A172 (cell line): ENCODE results near the gene RHOBTB1. TPM values are rescaled to one million over a fixed set of nuclear protein-coding genes. Genes with fewer than 3 reads are reported as not detected.
"Not testable (repeated sequence)": the region's sequence is repeated elsewhere in the genome, so short reads cannot be mapped to it uniquely, and the experiment has no call there.

Experiments used
- DNase-seq: peaks from one replicate; pipeline ENCODE4 v3.0.0-alpha.2; 2015; ENCODE audit warnings: low spot score
- total RNA-seq: library from RNA; depleted of rRNA; stranded (reverse); fragments of >200 nt; shearing (Covaris generic); gene quantifications from 2 replicates; pipeline ENCODE4 v1.2.3, GENCODE V29; 2014; rRNA removed

Gene RHOBTB1, protein sequence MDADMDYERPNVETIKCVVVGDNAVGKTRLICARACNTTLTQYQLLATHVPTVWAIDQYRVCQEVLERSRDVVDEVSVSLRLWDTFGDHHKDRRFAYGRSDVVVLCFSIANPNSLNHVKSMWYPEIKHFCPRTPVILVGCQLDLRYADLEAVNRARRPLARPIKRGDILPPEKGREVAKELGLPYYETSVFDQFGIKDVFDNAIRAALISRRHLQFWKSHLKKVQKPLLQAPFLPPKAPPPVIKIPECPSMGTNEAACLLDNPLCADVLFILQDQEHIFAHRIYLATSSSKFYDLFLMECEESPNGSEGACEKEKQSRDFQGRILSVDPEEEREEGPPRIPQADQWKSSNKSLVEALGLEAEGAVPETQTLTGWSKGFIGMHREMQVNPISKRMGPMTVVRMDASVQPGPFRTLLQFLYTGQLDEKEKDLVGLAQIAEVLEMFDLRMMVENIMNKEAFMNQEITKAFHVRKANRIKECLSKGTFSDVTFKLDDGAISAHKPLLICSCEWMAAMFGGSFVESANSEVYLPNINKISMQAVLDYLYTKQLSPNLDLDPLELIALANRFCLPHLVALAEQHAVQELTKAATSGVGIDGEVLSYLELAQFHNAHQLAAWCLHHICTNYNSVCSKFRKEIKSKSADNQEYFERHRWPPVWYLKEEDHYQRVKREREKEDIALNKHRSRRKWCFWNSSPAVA
- total RNA-seq: 44.4 and 57.2 TPM in 2 replicates

DNA sequence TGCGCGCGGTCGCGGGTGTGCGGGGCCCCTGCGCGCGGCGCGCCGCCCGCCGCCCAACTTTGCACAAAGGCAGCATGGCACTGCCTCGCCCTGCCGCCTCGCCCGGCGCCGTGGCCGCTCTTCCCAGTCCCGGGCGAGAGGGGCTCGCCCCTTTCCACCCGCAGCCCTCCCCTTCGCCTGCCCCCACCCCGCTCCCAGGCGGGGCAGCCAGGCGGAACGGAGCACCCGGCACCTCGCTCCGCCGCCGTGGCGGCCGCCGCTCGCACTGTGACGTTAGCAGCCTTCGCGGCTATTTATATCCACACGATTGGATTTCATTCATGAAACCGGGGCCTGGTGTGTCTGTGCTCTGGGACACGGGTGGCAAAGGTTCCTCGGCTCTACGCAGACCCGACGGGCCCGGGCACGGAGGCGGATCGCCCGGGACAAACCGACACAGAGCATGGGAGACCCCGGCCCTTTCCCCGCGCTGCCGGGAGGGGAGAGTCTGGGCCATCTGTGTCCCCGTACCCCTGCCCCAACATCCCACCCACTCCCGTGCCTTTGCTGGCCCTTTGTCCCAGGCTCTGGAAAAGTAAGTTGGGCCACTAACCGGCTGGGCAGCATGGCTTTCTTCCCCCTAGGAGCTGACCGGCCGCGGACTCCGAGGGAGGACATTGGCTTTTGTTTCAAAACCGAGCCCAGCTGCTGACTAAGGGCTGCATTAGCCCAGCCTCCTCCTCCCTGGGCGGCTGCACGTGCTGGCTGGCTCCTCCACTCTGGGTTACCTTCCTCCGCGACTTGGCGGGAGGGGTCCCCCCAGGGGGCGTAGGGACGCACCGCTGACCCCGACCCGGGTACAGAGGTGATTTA is at the start of gene RHOBTB1:
TSS of gene RHOBTB1 (minus strand) at position 128 of the 852 bp plus-strand sequence. CDS start 32,643 bp downstream, outside the sequence.
- DNase-seq: peak; percentile 71

DNA sequence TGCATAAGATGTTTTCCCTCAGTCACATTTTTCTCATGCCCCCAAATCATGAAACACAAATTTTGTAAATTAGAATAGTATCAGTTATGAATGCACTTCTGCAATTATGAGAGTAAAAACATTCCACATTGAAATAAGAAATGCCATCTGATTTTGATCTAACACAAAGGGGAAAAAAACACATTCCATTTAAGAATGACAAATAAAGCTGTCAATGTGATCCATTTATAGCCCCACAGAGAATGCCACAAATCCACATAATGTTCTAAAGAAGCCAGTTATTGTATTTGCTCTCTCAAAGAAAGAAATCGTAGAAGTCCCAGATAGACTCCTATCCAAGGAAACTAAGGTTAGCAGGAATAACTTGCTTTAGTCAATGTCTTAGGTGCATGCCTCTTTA is 48.7 kb upstream of the RHOBTB1 start:
- DNase-seq: no peak

DNA sequence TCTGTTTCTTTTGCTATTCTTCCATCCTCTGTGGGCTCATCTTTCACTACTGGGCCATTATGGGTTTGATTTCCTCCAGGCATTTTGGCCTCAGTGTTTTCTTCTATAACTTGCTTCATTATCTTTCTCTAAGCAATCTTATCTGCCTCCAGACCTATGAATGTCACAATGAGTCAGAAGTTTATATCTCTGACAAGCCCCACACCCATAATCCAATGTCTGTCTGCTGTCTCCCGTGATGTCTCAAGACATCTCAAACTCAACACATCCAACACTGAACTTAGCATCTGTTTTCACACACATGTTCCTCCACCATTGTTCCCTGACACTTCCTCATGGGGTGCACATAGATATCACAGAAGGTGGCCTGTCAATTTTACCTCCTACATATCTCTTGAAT is 46.7 kb upstream of the RHOBTB1 start:
- DNase-seq: no peak

DNA sequence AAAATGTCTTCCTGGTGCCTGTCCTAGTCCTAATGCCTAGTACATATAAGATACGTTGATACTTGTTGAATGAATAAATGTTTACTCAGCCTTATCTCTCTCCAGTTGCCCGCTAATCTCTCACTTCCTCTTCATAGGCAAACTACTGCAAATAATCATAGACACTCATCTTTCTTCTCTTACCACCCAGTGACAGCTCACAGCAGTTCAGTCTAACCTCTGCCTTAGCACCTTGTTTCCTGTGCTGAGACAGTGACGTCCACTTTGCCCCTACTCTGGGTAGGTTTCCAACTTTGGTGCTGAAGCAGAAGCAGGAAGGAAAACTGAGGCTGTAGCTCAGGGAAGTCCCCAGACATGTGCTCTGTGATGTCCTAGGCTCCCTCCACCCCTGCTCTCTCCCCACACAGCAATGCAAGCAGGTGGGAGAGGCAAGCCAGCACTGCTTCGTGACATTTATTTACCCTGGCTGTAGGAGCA is 45.5 kb upstream of the RHOBTB1 start:
- peak; percentile 68 for DNase-seq

DNA sequence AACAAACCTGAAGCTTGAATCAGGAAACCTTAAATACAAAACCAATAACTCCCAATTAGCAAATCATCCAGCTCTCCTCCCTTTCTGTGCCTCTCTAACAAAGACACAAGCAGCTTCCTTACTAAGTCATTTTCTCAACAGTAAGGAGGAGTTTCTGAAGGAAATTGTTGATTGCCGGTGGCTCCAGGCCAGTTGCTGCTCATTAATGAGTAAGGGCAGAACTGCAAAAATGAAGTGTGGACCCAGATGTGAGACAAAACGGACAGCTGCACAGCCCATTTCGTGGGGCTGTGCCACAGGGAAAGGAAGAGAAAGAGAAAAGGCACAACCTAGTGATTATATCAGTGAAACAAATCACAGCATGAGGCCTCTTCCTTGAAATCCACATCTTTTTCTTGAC is 42.8 kb upstream of the RHOBTB1 start:
- no peak for DNase-seq

DNA sequence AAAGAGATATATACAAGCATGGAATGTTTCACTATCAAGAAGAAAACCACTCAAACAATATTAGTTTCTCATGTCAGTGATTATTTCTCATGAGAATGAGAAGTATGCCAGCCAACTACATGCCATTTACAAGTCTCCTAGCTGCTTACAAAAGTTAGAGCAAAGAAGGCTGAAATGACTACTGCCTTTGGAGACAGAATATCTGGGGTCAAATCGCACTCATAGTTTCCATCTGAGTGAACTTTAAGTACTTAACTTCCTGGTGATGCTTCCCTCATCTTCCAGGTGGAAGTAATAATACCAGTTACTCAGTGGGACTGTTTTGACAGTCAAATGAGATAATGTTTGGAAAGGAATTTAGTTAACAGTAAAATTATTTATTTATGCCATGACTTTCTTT is 42.0 kb upstream of the RHOBTB1 start:
- no peak for DNase-seq

DNA sequence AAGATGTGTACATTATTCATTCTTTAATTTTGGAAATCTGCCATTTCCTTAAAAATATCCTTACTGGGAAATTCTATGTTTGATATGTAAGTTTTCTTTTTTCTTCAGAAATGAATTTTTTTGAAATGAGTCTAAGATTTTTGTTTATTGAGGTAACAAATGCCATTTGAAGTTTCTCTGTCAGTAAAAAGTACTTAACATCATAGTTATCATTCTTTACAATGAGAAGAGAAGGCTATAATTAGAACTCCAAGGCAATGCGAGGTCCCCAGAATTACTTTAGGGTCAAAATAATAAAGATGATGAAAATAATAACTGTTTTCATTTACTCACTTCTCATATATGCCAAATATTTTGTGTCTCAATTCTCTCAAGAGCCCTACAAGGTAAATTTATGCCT is 37.0 kb upstream of the RHOBTB1 start:
- no peak for DNase-seq

DNA sequence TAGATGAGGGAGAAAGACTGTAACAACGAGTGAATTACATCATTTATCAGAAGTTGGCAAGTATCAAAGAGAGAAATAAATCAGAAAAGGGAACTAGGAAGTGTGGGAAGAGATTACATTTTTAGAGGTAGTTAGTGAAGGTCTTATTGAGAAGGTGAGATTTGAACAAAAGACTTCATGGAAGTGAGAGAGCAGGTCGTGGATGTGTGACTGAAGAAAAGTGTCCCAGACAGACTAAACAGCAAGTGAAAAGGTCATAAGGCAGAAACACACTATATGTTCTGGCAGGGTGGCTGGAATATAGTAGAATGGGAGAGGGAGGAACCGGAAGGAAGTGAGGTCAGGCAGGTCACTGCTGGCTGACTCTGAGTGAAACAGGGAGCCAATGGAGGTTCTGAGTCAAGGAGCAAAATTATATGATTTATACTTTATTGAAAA is 35.7 kb upstream of the RHOBTB1 start:
- DNase-seq: no peak

DNA sequence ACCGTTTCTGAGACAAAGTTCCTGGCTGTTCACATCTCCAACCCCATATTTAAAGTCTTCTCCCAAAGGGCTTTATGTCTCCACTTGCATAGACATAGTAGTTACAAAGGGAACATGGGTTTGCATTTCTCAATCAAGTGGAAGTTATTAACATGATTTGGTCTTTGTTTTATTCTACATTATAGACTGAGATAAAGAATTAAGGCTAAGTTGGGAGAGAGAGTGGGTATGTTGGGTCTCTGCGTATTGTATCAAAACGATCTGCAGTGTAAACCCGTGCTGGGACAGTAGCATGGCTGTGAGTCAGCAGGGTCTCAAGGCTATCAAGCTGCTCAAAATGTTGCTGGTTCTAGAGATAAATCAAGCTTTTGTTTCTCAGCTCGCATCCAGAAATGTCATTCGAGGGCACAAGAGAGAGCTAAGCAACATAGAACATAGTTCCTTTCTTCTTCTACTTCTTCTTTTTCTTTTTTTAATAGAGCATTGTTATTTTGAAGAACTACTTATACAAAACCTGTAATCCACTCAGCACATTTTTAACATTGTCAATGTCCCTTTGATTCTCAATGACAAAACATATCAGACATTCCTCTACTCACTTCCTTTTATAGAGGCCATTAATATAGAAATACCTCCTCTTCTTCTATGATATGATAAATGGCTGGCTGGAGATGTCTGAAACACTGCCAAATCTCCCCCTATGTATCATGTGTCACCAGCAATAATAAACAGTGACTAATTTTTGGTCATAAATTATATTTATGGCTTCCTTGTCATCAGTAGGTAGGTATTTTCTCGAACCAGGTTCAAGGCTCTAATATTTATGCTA is 34.5 kb upstream of the RHOBTB1 start:
- peak; percentile 80 for DNase-seq

DNA sequence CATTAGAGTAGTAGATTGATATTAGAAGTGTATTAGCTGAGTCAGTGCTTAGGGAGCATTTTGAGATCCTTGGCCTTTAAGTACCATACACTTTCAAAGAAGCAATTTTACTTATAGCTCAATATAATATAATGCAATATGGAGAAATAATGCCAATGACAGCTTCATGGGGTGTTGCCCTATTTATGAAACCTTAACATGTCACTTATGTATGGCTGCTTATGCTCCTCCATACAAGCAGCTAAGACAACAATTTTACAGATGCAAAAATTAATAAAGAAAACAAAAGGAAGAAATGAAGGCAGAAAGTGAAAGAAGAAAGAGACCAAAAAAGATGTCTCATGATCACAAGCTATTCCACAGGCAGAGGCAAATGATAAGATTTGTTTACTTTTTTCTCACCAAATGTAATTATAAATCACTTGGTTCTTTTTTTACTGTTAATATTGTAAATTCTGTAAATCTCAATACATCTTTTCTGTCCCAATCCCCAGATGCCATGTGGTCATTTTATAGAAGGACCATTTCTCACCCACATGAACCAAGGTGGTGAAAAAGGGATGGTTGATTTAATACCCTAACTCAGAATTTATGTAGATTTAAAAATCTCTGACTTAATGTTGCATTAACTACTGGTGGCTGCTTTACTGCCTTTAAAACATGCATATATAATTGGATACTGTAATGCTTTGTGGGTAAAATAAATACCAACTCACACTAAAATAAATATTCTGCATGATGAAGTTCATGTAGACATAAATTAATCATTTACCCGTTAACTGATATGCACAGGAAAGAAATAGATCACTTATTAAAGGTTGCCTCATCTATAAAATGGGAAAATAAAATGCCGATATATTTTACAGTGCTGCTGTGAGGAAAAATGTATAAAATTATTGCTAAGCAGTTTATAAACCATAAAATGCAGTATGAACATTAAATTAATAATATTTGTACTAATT is 33.5 kb upstream of the RHOBTB1 start:
- DNase-seq: no peak

DNA sequence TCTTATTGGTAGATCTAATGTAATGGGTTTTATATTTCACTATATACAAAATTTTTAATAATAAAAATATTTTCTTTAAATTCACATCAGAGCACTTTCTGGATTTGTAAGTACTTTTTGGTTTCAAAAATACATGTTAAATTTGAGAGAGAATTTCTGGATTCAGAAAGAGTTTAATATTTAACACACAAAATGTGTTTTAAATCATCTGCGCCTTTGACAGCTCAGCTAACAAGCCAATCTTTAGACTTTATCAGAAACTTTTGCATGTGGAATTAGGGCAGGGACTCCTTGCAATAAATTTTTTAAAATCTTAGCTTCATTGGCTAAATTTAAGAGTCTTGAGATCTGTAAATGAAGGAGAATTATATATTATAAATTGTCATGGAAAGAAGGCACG is 32.7 kb upstream of the RHOBTB1 start:
- DNase-seq: no peak

DNA sequence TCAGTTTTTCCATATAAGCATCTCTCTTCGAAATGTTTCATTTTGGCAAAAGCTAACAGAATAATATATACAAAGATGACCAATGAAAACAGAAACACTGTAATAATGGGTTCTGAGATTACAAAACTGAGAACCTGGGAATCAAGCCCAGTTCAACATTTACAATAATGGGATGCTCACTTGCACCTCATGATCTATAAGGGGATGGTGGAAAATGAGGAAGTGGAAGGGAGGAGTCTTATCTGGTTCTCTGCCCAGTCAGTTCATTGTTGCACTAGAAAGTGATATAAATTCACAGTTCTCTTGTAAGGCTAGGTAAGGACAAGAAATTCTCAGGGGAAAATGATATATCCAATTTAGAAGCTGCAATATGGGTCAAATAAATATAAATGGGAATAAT is 31.7 kb upstream of the RHOBTB1 start:
- DNase-seq: no peak

DNA sequence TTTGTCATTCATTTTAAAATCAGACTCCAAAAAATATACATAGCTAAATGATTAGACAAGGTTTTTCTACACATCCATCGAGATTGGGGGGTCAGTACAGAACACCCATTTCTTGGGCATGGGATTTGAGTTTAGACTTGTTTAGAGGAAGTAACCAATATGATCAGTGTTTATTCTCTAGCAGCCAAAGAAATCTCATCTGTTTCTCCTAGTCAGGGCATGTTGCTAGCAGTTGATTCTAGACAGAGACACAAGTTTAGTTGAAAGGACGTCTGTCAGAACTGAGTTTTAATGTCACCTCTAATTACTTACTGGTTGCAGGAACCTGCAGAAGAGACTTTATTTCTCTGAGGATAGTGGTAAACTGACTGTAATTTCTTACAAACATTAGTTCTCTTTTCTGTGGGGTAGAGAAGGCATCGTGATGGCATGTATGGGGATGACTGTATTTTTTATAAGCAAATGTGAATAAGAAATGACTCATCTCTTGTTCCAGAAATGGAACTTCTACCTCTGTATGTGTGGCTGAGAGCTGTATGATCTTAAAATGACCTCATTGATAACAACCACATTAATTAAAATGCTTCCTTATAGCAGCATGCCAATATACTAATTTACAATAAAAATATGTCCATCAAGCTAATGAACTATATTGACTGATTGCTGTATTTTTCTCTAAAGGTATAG is 30.6 kb upstream of the RHOBTB1 start:
- peak; percentile 60 for DNase-seq

DNA sequence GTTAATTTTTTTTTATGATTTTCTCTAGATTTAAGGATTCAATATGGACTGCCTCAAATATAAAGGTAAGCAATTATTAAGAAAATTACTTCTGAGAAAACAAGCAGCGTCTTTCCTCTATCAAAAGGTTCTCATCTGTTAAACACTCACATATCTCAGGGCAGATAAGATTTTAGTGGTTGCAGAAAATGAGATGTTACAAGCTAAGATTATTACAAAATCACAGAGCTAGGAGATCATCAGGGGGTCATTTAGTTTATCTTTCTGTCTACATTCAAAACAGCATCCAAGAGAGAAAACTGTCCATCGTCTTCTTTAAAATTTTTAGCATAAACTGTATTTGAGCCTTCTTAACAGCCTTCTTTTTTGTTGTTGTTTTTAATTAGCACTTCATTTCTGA is 29.1 kb upstream of the RHOBTB1 start:
- DNase-seq: no peak

DNA sequence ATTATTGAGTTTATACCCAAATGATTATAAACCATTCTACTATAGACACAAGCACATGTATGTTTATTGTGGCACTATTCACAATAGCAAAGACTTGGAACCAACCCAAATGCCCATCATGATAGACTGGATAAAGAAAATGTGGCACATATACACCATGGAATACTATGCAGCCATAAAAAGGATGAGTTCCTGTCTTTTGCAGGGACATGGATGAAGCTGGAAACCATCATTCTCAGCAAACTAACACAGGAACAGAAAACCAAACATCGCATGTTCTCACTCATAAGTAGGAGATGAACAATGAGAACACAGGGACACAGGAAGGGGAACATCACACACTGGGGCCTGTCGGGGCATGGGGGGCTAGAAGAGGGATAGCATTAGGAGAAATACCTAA is 28.2 kb upstream of the RHOBTB1 start:
- not testable (repeated sequence) for DNase-seq

DNA sequence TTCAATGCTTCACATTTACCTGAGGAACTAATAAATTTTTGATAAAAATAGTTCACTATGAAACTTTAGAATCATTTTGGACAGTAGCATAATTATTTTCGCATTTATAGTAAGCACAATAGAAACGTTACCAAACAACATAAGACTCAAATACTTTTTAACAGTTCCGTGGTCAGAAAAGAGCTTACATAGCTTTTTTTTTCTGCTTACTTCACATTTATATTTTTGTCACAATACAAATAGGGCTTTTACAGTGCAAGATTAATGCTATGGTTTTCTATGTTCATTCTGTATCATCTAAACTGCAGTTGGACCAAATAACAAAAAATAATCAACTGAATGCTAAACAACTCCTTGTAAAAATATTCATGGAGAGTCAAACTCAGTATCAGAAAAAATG is 26.5 kb upstream of the RHOBTB1 start:
- DNase-seq: no peak

DNA sequence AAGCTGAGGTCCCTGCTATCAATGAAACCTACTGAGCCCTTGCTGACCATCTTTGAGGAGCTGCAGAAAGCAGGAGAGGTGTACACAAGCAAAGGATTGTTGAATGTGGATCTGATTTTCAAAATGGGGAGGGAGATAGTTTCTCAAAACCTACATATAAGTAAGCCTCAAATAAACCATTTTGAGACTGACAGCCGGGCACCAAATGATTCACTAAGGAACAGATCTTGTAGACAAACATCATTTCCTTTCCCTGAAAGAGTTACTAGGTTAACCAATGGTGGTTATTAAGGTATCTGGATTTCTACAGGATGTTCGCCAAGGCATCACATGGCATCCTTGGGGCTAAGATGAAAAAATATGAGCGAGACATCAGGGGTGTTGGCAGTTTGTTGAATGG is 24.5 kb upstream of the RHOBTB1 start:
- no peak for DNase-seq

DNA sequence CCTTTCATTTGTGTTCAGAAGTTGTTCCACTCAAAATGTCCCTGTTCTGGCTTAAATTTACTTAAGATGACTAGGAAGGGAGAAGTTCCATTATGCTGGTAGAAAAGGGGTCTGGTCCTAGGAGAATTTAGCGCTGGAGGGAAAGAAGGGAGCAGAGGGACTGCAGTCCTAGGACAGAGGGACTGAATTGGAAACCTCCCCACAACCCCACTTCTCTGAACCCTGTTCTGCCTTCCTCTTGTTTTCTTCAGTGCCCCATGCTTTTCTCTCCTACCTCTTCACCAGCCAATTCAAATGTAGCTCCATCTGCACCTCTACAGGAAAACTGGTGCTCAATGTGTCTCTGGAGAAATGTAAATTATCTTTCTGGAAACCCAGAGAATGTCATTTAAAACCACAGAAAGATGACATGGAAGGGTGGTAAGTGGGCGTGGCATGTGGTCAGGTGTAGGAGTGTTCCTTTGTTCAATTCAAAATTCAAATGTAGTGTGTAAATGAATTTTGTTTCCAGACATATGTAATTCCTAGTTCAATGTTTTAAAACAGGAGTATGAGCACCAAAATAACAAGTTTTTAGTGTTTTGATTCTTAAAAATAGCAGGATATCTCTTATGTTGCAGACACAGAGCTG is 24.0 kb upstream of the RHOBTB1 start:
- DNase-seq: no peak

DNA sequence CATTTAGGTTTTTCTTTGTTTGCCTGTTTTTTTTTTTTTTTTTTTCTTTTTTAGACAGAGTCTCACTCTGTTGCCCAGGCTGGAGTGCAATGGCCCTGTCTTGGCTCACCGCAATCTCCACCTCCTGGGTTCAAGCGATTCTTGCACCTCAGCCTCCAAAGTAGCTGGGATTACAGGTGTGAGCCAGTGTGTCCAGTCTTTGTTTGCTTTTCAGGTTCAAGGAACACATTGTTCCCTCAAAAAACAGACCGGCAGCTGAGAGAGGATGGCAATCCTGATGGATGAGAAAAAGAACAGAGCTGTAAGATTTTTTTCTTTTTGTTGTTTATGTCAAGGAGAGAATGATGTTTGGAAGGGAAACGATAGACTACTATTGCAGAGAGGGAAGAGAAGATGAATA is 23.3 kb upstream of the RHOBTB1 start:
- DNase-seq: no peak
